ENCODE data around the gene B3GNT9. TPM values are rescaled to one million over a fixed set of nuclear protein-coding genes. Genes with fewer than 3 reads are reported as not detected.

B3GNT9 gene
- total and polyA plus RNA-seq, 2 of the 8 experiments (the other 6 are each of a cell fraction or from before 2014, with no cell fraction given): 3.5 to 9.0 TPM

DNA sequence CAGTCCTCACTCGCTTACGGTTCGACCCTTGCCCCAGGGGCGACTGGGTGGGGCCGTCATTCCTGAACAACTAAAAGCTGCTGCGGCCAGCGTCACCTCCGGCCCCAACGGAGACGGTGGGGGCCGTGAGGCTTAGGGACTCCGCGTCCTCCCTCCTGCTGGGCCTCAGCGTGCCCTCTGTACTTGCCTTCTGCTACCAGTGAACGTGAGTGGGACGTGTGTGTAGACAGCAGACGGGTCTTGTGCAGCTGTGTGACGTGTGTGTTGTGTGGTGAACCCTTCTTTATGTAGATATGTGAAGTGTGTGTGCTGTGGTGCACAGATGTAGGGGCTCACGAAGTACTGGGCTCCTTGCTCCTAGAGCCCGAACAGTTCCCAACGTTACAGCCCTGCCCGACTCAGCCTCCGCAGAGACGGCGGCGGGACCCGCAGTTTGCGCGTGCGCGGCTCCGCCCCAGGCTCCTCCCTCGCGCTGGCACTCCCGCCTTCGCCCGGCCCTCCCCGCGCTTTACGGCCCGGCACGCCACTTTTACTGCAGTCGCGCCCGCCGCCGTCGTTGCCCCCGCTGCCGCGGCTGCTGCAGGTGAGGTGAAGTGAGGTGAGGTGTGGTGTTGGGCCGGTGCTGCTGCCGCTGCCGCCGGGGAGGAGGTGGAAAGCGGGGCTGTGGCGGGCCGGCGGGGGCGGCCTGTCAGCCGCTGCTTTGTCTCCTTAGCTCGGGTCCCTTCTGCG, 41.2 kb downstream of the B3GNT9 start, which contains the start of gene PHAF1:
Gene PHAF1 (plus strand): TSS at position 535 of the 729 bp plus-strand sequence. CDS start 235 bp downstream, outside the sequence.
- H4K8ac ChIP-seq (ENCODE audit: extremely low read depth, insufficient read depth, low read length): peak within 1 kb of the TSS; percentile 86
- peaks cover 0 to 4% (median 1%) of the 10 kb centered on the region in 4 experiments; a peak in 2 of 7 replicates for H3K27me3 ChIP-seq (replicated peaks in 1 of 4; ENCODE audit: control insufficient read depth in 3 of 4, extremely low read depth in 1 of 4, insufficient read depth in 3 of 4, low read length in 3 of 4)
- peak within 1 kb of the TSS; percentile 97; the same call in 1 of the 2 replicates for H2BK12ac ChIP-seq (ENCODE audit: low read depth, low read length)
- peak within 1 kb of the TSS; percentile 97 for H2AFZ ChIP-seq (ENCODE audit: low read length)
- H2AK5ac ChIP-seq (ENCODE audit: low read depth, low read length): no peak within 1 kb of the TSS
- peak within 1 kb of the TSS; percentile 99 for H3K18ac ChIP-seq (ENCODE audit: extremely low read depth, low read length)
- WGBS, 2 experiments (ENCODE audit: extremely low coverage in 1 of 2, insufficient coverage in 1 of 2, insufficient read length in 1 of 2, insufficient replicate concordance in 2 of 2, low coverage in 1 of 2, low lambda C conversion rate in 2 of 2, missing lambda C conversion rate in 1 of 2): 2% methylated on average over 50 of the region's 63 CpGs; no CpG with 5 or more reads in 1 of the 2 experiments
- ChIA-PET POLR2A (ENCODE audit: partially characterized antibody) (no interaction called here), CTCF (ENCODE audit: partially characterized antibody) (interaction anchor here (0.6 to 12.0 kb wide), 2 partner anchors 89 to 149 kb away, joined by 3 to 164 read pairs; partner anchors contain the start of gene CES3)
- H4K91ac ChIP-seq (replicated peaks; ENCODE audit: insufficient read length, low read length): peak within 1 kb of the TSS; percentile 35
- H3K56ac ChIP-seq (replicated peaks; ENCODE audit: insufficient read length, low read depth, low read length): peak within 1 kb of the TSS; percentile 97
- no peak for FAIRE-seq
- peaks cover 12% of the 10 kb centered on the region for H3K23me2 ChIP-seq (ENCODE audit: low read depth, low read length)
- no peaks in the 10 kb centered on the region for H3K36me3 ChIP-seq (ENCODE audit: control insufficient read depth in 2 of 4, insufficient read depth in 4 of 4, low read length in 3 of 4)
- H3K14ac ChIP-seq (ENCODE audit: insufficient read length): no peak within 1 kb of the TSS
- H2BK5ac ChIP-seq (ENCODE audit: low read depth, low read length): peak within 1 kb of the TSS; percentile 94; the same call in 1 of the 2 replicates
- H3K79me2 ChIP-seq (ENCODE audit: control insufficient read depth in 1 of 2, insufficient read depth in 2 of 2, low read length in 2 of 2): peaks cover 3 to 40% of the 10 kb centered on the region in 2 experiments; a peak in 3 of 4 replicates
- peak within 1 kb of the TSS; percentile 53 to 72 (median 60); a peak in 6 of 7 replicates for H3K9ac ChIP-seq (replicated peaks in 1 of 4; ENCODE audit: extremely low read depth in 1 of 4, low read depth in 3 of 4, low read length in 3 of 4)
- H2BK15ac ChIP-seq (ENCODE audit: low read length): peak within 1 kb of the TSS; percentile 88; the same call in 1 of the 2 replicates
- peak within 1 kb of the TSS; percentile 85 to 98 (median 90) for H3K4me3 ChIP-seq (ENCODE audit: extremely low read depth in 1 of 4, insufficient read depth in 2 of 4, low read depth in 3 of 4, low read length in 4 of 4)
- peak within 1 kb of the TSS; percentile 10 for H2BK120ac ChIP-seq (replicated peaks; ENCODE audit: low read depth, low read length)
- peak; percentile 74 to 99 for DNase-seq (ENCODE audit: low read depth in 1 of 2, low spot score in 2 of 2)
- H3K4me1 ChIP-seq (replicated peaks in 1 of 4; ENCODE audit: control insufficient read depth in 3 of 4, insufficient read depth in 4 of 4, low read length in 3 of 4): peaks cover 0 to 7% (median 5%) of the 10 kb centered on the region in 4 experiments; a peak in 3 of 7 replicates
- H3K23ac ChIP-seq (ENCODE audit: insufficient read length): no peak within 1 kb of the TSS
- peaks cover 3% of the 10 kb centered on the region; the same call in 1 of the 2 replicates for H3K79me1 ChIP-seq (ENCODE audit: low read depth, low read length)
- peaks cover 0 to 4% of the 10 kb centered on the region in 2 experiments for H4K20me1 ChIP-seq (replicated peaks in 1 of 2; ENCODE audit: control insufficient read depth in 1 of 2, insufficient read depth in 2 of 2, low read length in 2 of 2)
- no peaks in the 10 kb centered on the region for H3K9me3 ChIP-seq (ENCODE audit: insufficient read depth in 2 of 2, low read depth in 1 of 2, low read length in 1 of 2)
- peak within 1 kb of the TSS; percentile 97 for H4K5ac ChIP-seq (ENCODE audit: insufficient read length, low read depth, low read length)
- H3K4ac ChIP-seq (replicated peaks; ENCODE audit: insufficient read length, low read depth, low read length): peak within 1 kb of the TSS; percentile 48
- no peak within 1 kb of the TSS for H3K27ac ChIP-seq (ENCODE audit: low read depth, low read length)
- 0 out of 2 replicates have a peak within 1 kb of the TSS, but pooled peaks have one; percentile 61 for H2BK20ac ChIP-seq (ENCODE audit: low read length)
- peak within 1 kb of the TSS; percentile 93 to 100 for H3K4me2 ChIP-seq (ENCODE audit: insufficient read depth in 1 of 2, low read depth in 2 of 2, low read length in 2 of 2)
- no peak for TF ChIP-seq ZNF274 (IDR thresholded peaks at IDR 0.05; ENCODE audit: borderline replicate concordance, extremely low read depth, low read length)
- no peak for TF ChIP-seq JUN (IDR thresholded peaks at IDR 0.05; ENCODE audit: low read depth, low read length)
- TF ChIP-seq CBX8 (IDR thresholded peaks at IDR 0.05; ENCODE audit: borderline replicate concordance, low read depth, low read length): no peak
- TF ChIP-seq TBP (IDR thresholded peaks at IDR 0.05; ENCODE audit: low read depth, low read length): peak; percentile 53; the same call in 1 of the 2 replicates
- peak; percentile 42 for TF ChIP-seq TAF7 (optimal IDR thresholded peaks at IDR 0.05; ENCODE audit: borderline replicate concordance, low read depth, low read length)
- TF ChIP-seq SIX5 (IDR thresholded peaks at IDR 0.05; ENCODE audit: low read depth, low read length): no peak
- no peak for TF ChIP-seq EGR1 (IDR thresholded peaks at IDR 0.05; ENCODE audit: borderline replicate concordance, low read depth, low read length)
- TF ChIP-seq KDM1A (IDR thresholded peaks at IDR 0.05; ENCODE audit: borderline replicate concordance, low read length): no peak
- TF ChIP-seq YY1 (IDR thresholded peaks at IDR 0.05; ENCODE audit: low read depth, low read length): no peak
- no peak for TF ChIP-seq SIRT6 (IDR thresholded peaks at IDR 0.05; ENCODE audit: low read length)
